Posterior cingulate gyrus (tissue), 11 donors: ENCODE results near the gene NPTXR.

Experiments used
- DNase-seq, 10 donors: peaks; one replicate each; pipeline versions ENCODE4 v3.0.0 to v3.0.0-alpha.2; 2020 to 2021; ENCODE audit warnings: mixed read lengths in 3 of 10
- intact Hi-C: fragments of 100-400 bp; cut with DNase I; formaldehyde crosslinking; loops from one replicate; pipeline ENCODE4 v1.15.1; 2023

Gene NPTXR

GRCh38 chr22:38870312-38870741 is 26.5 kb upstream of the NPTXR start:
- intact Hi-C loops, result loop anchor here (1.0 to 10.0 kb wide), 4 partner anchors 56 to 444 kb away; partner anchors contain the start of gene RPL3
- DNase-seq, result peak; percentile 73 to 96 (median 88)

GRCh38 chr22:38869663-38870062 is 25.8 kb upstream of the NPTXR start:
- intact Hi-C loops, result loop anchor here (1.0 to 10.0 kb wide), 5 partner anchors 57 to 445 kb away; partner anchors contain the start of gene RPL3
- no peak for DNase-seq

GRCh38 chr22:38868886-38869381 is 25.1 kb upstream of the NPTXR start:
- DNase-seq, result peak; percentile 61 to 97 (median 86)
- intact Hi-C loops, result loop anchor here (2.0 kb wide), 1 partner anchor 100 kb away; no protein-coding TSS in a partner anchor

- DNase-seq, result peak in 1 of 10 donors; percentile 7
- intact Hi-C loops, result loop anchor here (2.0 kb wide), 1 partner anchor 100 kb away; no protein-coding TSS in a partner anchor
Measured at GRCh38 chr22:38868286-38868721, 24.5 kb upstream of the NPTXR start.

- intact Hi-C loops, result loop anchor here (2.0 kb wide), 1 partner anchor 99 kb away; no protein-coding TSS in a partner anchor
- DNase-seq, result peak in 1 of 10 donors; percentile 13
Measured at GRCh38 chr22:38867471-38868285, 23.9 kb upstream of the NPTXR start.

GRCh38 chr22:38867124-38867455 is 23.3 kb upstream of the NPTXR start:
- DNase-seq, result no peak
- intact Hi-C loops, result no loop called here

GRCh38 chr22:38866399-38867123 is 22.7 kb upstream of the NPTXR start:
- peak in 1 of 10 donors; percentile 75 for DNase-seq
- intact Hi-C loops, result no loop called here

- intact Hi-C loops, result no loop called here
- no peak for DNase-seq
Measured at GRCh38 chr22:38866024-38866398, 22.2 kb upstream of the NPTXR start.

- DNase-seq, result peak in 2 of 10 donors; percentile 60 to 80
- intact Hi-C loops, result no loop called here
Measured at GRCh38 chr22:38865201-38866023, 21.6 kb upstream of the NPTXR start.

GRCh38 chr22:38864361-38865191 is 20.7 kb upstream of the NPTXR start:
- intact Hi-C loops, result no loop called here
- DNase-seq, result peak in 1 of 10 donors; percentile 81

GRCh38 chr22:38863531-38864131 is 19.8 kb upstream of the NPTXR start:
- intact Hi-C loops, result no loop called here
- peak in 1 of 10 donors; percentile 75 for DNase-seq

- peak in 3 of 10 donors; percentile 49 to 87 (median 76) for DNase-seq
- intact Hi-C loops, result no loop called here
Measured at GRCh38 chr22:38862375-38863329, 18.8 kb upstream of the NPTXR start.

GRCh38 chr22:38861927-38862326 is 18.1 kb upstream of the NPTXR start:
- DNase-seq, result peak in 2 of 10 donors; percentile 58 to 75
- intact Hi-C loops, result no loop called here

GRCh38 chr22:38861170-38861876 is 17.5 kb upstream of the NPTXR start:
- intact Hi-C loops, result no loop called here

GRCh38 chr22:38860283-38861169 is 16.7 kb upstream of the NPTXR start:
- intact Hi-C loops, result no loop called here
- peak in 2 of 10 donors; percentile 65 to 74 for DNase-seq

More at GRCh38 chr22:38861170-38861876, 17.5 kb upstream of the NPTXR start:
- DNase-seq, result peak in 2 of 10 donors; percentile 50 to 66
